Endodermal cell (in vitro differentiated cells): ENCODE data around the gene C1QTNF1. TPM values are rescaled to one million over a fixed set of nuclear protein-coding genes. Genes with fewer than 3 reads are reported as not detected.
"Not testable (repeated sequence)": the region's sequence is repeated elsewhere in the genome, so short reads cannot be mapped to it uniquely, and the experiment has no call there.

Experiments used
- DNase-seq: peaks from one replicate; pipeline ENCODE4 v3.0.0-alpha.2; 2017
- H3K27ac ChIP-seq: 2 replicates; pipeline ENCODE4 v1.5.1; 2013; ENCODE audit warnings: mild to moderate bottlenecking, low read depth, low read length, moderate library complexity
- H3K27me3 ChIP-seq: 2 replicates; pipeline ENCODE4 v1.6.1; 2013; ENCODE audit warnings: mild to moderate bottlenecking, low read length, moderate library complexity; ENCODE audit not compliant: insufficient read depth, control insufficient read depth, poor library complexity, severe bottlenecking
- H3K36me3 ChIP-seq: 2 replicates; pipeline ENCODE4 v1.7.0; 2013; ENCODE audit warnings: mild to moderate bottlenecking, low read length, moderate library complexity; ENCODE audit not compliant: control insufficient read depth, insufficient read depth
- H3K4me1 ChIP-seq: one replicate; pipeline ENCODE4 v1.7.0; 2013; ENCODE audit warnings: low read length; ENCODE audit not compliant: control insufficient read depth, insufficient read depth
- H3K4me3 ChIP-seq: 2 replicates; pipeline ENCODE4 v1.5.1; 2013; ENCODE audit warnings: mild to moderate bottlenecking, low read length, moderate library complexity
- H3K9ac ChIP-seq: 2 replicates; pipeline ENCODE4 v1.6.1; 2013; ENCODE audit warnings: mild to moderate bottlenecking, low read length, moderate library complexity; ENCODE audit not compliant: poor library complexity, severe bottlenecking; ENCODE audit errors: extremely low read depth
- H3K9me3 ChIP-seq: 2 replicates; pipeline ENCODE4 v1.6.1; 2013; ENCODE audit warnings: mild to moderate bottlenecking, low read length, moderate library complexity; ENCODE audit not compliant: control insufficient read depth
- H3K27ac Mint-ChIP-seq: 2 replicates; pipeline ENCODE4 v1.8.0; 2020; ENCODE audit warnings: mixed read lengths
- H3K27me3 Mint-ChIP-seq: 2 replicates; pipeline ENCODE4 v1.8.0; 2021; ENCODE audit warnings: mild to moderate bottlenecking, mixed read lengths; ENCODE audit not compliant: insufficient read depth
- H3K36me3 Mint-ChIP-seq: 2 replicates; pipeline ENCODE4 v1.8.0; 2020; ENCODE audit warnings: low read depth, mixed read lengths
- H3K4me1 Mint-ChIP-seq: 2 replicates; pipeline ENCODE4 v1.8.0; 2020; ENCODE audit warnings: mixed read lengths
- H3K4me3 Mint-ChIP-seq: 2 replicates; pipeline ENCODE4 v1.8.0; 2020; ENCODE audit warnings: mild to moderate bottlenecking, moderate library complexity, mixed read lengths
- H3K9me3 Mint-ChIP-seq: 2 replicates; pipeline ENCODE4 v1.8.0; 2020; ENCODE audit warnings: mild to moderate bottlenecking, mixed read lengths
- WGBS, 2 experiments: methylation state at CpG; one replicate each; pipeline versions ENCODE4 v1.1.5 to v1.1.7; 2013; ENCODE audit warnings: missing lambda C conversion rate in 2 of 2, mixed read lengths in 1 of 2; ENCODE audit not compliant: insufficient coverage in 1 of 2, insufficient read length in 1 of 2; 5-methylcytosine and 5-hydroxymethylcytosine counted together
- total RNA-seq, 2 donors: library from RNA; stranded (reverse); fragmentation: NEBNext Ultra II Directional in 1 of 2; extraction: Animal tissue kit (Norgen Biotek cat#: 25700) in 1 of 2; gene quantifications; 2 replicates in 1 of 2; 3 replicates in 1 of 2; pipeline ENCODE4 v1.2.1, GENCODE V29; 2021
- TF ChIP-seq, protein P1 (sequence below): fragments of 200-600 bp; sonication (generic); conservative IDR thresholded peaks from 2 replicates; pipeline ENCODE4 v1.5.0; 2021; ENCODE audit warnings: antibody characterized with exemption, mild to moderate bottlenecking

C1QTNF1 gene
- total RNA-seq, 2 donors from 2014 or later: 16.0 to 16.5 TPM

DNA sequence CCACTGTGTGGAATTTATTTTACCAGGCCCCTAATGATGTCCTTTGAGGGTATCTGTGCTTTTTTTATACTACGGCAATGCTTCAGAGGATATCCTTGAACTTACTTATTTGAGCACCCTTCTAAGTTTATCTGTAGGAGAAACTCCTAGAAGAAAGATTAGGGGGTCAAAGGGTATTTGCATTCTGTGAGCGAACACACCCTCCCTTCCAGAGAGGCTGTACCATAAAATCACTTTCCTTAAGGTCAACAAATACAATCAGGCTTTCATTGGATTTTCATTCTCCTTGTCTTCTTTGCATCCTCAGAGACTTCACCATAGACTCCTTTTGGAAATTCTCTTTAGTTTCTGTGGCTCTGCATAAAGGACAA is 4.7 kb upstream of the C1QTNF1 start:
- Histone ChIP-seq H3K36me3 (no peaks in the 10 kb centered on the region), H3K4me1 (peaks cover 13% of the 10 kb centered on the region), H3K9me3 (peaks cover 31% of the 10 kb centered on the region), H3K27me3 (peaks cover 19% of the 10 kb centered on the region), H3K27ac (no peak overlapping the region), H3K4me3 (no peak overlapping the region), H3K9ac (no peak overlapping the region)
- H3K27ac Mint-ChIP-seq: no peak overlapping the region
- H3K9me3 Mint-ChIP-seq: peaks cover 27% of the 10 kb centered on the region
- DNase-seq: no peak
- peaks cover 39% of the 10 kb centered on the region for H3K4me1 Mint-ChIP-seq
- WGBS, 2 experiments: 91 to 100% methylated on average over 1 to 2 of the region's 2 CpGs
- H3K27me3 Mint-ChIP-seq: peaks cover 40% of the 10 kb centered on the region
- H3K36me3 Mint-ChIP-seq: no peaks in the 10 kb centered on the region
- TF ChIP-seq, protein P1, sequence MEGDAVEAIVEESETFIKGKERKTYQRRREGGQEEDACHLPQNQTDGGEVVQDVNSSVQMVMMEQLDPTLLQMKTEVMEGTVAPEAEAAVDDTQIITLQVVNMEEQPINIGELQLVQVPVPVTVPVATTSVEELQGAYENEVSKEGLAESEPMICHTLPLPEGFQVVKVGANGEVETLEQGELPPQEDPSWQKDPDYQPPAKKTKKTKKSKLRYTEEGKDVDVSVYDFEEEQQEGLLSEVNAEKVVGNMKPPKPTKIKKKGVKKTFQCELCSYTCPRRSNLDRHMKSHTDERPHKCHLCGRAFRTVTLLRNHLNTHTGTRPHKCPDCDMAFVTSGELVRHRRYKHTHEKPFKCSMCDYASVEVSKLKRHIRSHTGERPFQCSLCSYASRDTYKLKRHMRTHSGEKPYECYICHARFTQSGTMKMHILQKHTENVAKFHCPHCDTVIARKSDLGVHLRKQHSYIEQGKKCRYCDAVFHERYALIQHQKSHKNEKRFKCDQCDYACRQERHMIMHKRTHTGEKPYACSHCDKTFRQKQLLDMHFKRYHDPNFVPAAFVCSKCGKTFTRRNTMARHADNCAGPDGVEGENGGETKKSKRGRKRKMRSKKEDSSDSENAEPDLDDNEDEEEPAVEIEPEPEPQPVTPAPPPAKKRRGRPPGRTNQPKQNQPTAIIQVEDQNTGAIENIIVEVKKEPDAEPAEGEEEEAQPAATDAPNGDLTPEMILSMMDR: no peak
- H3K4me3 Mint-ChIP-seq: no peak overlapping the region

DNA sequence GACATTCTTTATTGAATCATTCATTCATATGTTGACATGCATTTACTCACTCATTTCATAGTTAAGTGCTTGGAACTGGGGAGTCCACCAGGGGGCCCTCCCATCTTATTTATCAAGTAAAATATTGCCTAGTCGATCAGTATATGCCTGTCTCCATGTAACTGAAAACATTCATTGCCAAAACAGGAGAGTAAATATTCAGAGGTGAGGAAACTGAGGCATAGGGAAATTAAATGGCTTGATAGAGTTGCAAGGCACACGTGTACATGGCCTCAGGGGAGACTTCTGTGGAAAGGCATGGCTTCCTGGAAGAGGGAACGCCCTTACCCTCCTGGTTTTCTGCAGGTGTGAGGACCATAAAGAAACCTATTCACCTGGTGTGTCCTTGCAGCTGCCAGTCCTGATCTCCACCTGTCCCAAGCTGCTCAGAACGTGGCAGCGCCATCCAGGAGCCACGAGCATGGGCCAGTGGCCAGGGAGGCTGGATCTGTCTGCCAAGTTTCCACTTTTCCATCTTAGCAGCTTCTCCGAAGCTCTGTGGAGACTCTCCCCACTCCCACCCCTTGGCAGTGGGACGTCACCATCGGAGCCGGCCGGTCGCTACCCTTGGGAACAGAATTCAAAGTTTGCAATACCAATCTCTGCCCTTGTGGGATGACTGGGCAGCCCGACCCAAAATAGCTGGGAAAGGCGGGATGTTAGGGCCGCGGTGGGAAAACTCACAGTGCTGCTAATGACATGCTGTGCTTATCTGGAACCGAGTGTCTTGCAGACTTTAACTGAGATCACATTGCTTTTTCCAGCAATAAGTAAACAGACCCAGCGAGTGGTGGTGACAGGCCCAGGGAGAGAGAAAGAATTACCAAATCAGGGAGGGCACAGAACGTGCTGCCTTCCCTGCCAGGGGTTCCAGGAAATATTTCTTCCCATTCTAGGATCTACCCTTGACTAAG is 4.1 kb upstream of the C1QTNF1 start:
- Histone ChIP-seq H3K4me3 (no peak overlapping the region), H3K4me1 (peaks cover 13% of the 10 kb centered on the region), H3K36me3 (no peaks in the 10 kb centered on the region), H3K27me3 (peaks cover 23% of the 10 kb centered on the region), H3K9me3 (peaks cover 24% of the 10 kb centered on the region), H3K27ac (no peak overlapping the region), H3K9ac (no peak overlapping the region)
- H3K9me3 Mint-ChIP-seq: peaks cover 21% of the 10 kb centered on the region
- no peak overlapping the region for H3K27ac Mint-ChIP-seq
- H3K27me3 Mint-ChIP-seq: peaks cover 46% of the 10 kb centered on the region
- peaks cover 39% of the 10 kb centered on the region for H3K4me1 Mint-ChIP-seq
- TF ChIP-seq, protein P1: peak; percentile 77
- H3K4me3 Mint-ChIP-seq: no peak overlapping the region
- WGBS, 2 experiments: 62% methylated on average over 11 to 19 of the region's 19 CpGs
- H3K36me3 Mint-ChIP-seq: no peaks in the 10 kb centered on the region
- peak; percentile 77 for DNase-seq

DNA sequence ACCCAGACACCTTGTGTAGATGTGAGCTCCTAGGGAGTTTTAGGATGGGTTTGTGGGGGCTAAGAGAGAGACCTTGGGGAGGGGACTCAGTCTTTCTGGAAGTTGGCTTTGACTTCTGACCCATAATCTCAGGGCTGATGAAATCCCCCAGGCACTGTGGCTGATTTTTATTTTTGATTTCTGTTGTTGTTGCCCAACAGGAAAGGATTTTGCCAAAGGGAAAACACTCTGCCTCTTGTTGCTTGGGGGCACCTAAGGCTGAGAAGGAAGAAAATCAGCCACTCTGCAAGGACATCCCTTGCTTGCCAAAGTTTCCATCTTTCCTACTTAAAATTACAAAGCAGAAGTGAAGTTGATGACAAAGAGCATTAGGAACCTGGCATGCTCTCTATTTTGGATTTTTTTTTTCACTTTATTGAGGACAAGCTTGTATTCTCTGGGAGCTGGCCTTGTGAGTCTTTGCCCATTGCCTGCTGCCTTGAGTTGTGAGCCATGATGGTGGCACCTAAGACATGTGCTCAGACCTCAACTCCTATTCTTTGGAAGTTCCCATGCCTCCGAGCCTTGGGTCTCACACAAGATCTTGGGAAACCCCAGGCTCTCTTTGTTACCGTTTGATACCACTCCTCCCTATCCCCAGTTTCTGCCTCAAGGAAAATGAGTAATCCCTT is 3.2 kb upstream of the C1QTNF1 start:
- H3K27ac ChIP-seq: no peak overlapping the region
- H3K4me3 ChIP-seq: no peak overlapping the region
- H3K4me1 ChIP-seq: peaks cover 13% of the 10 kb centered on the region
- no peak overlapping the region for H3K27ac Mint-ChIP-seq
- H3K9ac ChIP-seq: no peak overlapping the region
- H3K36me3 Mint-ChIP-seq: no peaks in the 10 kb centered on the region
- 52 to 61% methylated on average over 2 of the region's 2 CpGs for WGBS, 2 experiments
- H3K4me3 Mint-ChIP-seq: no peak overlapping the region
- peak; percentile 41 for DNase-seq
- H3K9me3 Mint-ChIP-seq: peaks cover 14% of the 10 kb centered on the region
- H3K36me3 ChIP-seq: no peaks in the 10 kb centered on the region
- TF ChIP-seq, protein P1: no peak
- H3K27me3 Mint-ChIP-seq: peaks cover 53% of the 10 kb centered on the region
- H3K4me1 Mint-ChIP-seq: peaks cover 43% of the 10 kb centered on the region
- peaks cover 32% of the 10 kb centered on the region for H3K27me3 ChIP-seq
- peaks cover 17% of the 10 kb centered on the region for H3K9me3 ChIP-seq

DNA sequence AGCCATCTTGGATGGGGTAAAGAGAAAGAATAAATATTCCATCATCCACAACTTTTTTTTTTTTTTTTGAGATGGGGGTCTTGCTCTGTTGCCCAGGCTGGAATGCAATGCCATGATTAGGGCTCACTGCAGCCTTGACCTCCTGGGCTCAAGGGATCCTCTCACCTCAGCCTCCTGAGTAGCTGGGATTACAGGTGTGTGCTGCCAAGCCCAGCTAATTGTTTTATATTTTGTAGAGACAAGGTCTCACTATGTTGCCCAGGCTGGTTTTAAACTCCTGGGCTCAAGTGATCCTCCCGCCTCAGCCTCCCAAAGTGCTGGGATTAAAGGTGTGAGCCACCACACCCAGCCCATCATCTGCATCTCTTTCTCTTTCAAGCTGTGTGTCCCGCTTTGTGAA is 2.0 kb upstream of the C1QTNF1 start:
- not testable (repeated sequence) for H3K36me3 ChIP-seq, H3K27ac ChIP-seq, H3K4me3 Mint-ChIP-seq, H3K9me3 ChIP-seq, H3K4me3 ChIP-seq, H3K9ac ChIP-seq, H3K27ac Mint-ChIP-seq, H3K36me3 Mint-ChIP-seq, H3K9me3 Mint-ChIP-seq
- Mint-ChIP-seq H3K4me1 (peaks cover 46% of the 10 kb centered on the region), H3K27me3 (peaks cover 63% of the 10 kb centered on the region)
- Histone ChIP-seq H3K4me1 (peaks cover 13% of the 10 kb centered on the region), H3K27me3 (peaks cover 38% of the 10 kb centered on the region)
- 69 to 70% methylated on average over 2 of the region's 2 CpGs for WGBS, 2 experiments
- peak; percentile 13 for DNase-seq
